8988T (cell line): Measurements from ENCODE around the gene ABCC11.

Experiments used
- DNase-seq: peaks from one replicate; pipeline ENCODE4 v3.0.0; 2011

Gene ABCC11

GRCh38 chr16:48247311-48247710 is at the start of gene ABCC11:
TSS of gene ABCC11 (minus strand) at chr16:48247539. CDS start at chr16:48231921, 15,618 bp downstream.
- DNase-seq, result no peak

GRCh38 chr16:48295488-48296281 is 48.3 kb upstream of the ABCC11 start:
- no peak for DNase-seq

GRCh38 chr16:48294724-48295123 is 47.4 kb upstream of the ABCC11 start:
- no peak for DNase-seq

- no peak for DNase-seq
These were observed 45.1 kb upstream of the ABCC11 start for GRCh38 chr16:48292452-48292851.

- no peak for DNase-seq
These were observed 44.4 kb upstream of the ABCC11 start for GRCh38 chr16:48291754-48292153.

- no peak for DNase-seq
These were observed 44.0 kb upstream of the ABCC11 start for GRCh38 chr16:48291303-48291702.

GRCh38 chr16:48287239-48287638 is 39.9 kb upstream of the ABCC11 start:
- DNase-seq, result no peak

GRCh38 chr16:48284772-48285409 is 37.6 kb upstream of the ABCC11 start:
- DNase-seq, result no peak

GRCh38 chr16:48282636-48283263 is 35.4 kb upstream of the ABCC11 start:
- no peak for DNase-seq

- no peak for DNase-seq
These were observed 33.2 kb upstream of the ABCC11 start for GRCh38 chr16:48280546-48280945.

- no peak for DNase-seq
These were observed 31.9 kb upstream of the ABCC11 start for GRCh38 chr16:48279199-48279598.

GRCh38 chr16:48277158-48277557 is 29.8 kb upstream of the ABCC11 start:
- DNase-seq, result no peak

- DNase-seq, result no peak
These were observed 28.8 kb upstream of the ABCC11 start for GRCh38 chr16:48276102-48276501.

GRCh38 chr16:48274476-48274875 is 27.1 kb upstream of the ABCC11 start:
- no peak for DNase-seq

GRCh38 chr16:48272837-48273421 is 25.6 kb upstream of the ABCC11 start:
- DNase-seq, result no peak

GRCh38 chr16:48271728-48272127 is 24.4 kb upstream of the ABCC11 start:
- no peak for DNase-seq

GRCh38 chr16:48269011-48269410 is 21.7 kb upstream of the ABCC11 start:
- DNase-seq, result no peak

GRCh38 chr16:48262631-48263030 is 15.3 kb upstream of the ABCC11 start:
- DNase-seq, result no peak

GRCh38 chr16:48261569-48261968 is 14.2 kb upstream of the ABCC11 start:
- no peak for DNase-seq

GRCh38 chr16:48256579-48257177 is 9.3 kb upstream of the ABCC11 start:
- no peak for DNase-seq

- DNase-seq, result no peak
These were observed 4.7 kb upstream of the ABCC11 start for GRCh38 chr16:48252013-48252412.

- no peak for DNase-seq
These were observed 3.4 kb upstream of the ABCC11 start for GRCh38 chr16:48250520-48251278.
